ENCODE results near the gene HOXB9. TPM values are rescaled to one million over a fixed set of nuclear protein-coding genes. Genes with fewer than 3 reads are reported as not detected.

Gene HOXB9
- total RNA-seq, 1 donor from 2014 or later, result 14.5 TPM

DNA sequence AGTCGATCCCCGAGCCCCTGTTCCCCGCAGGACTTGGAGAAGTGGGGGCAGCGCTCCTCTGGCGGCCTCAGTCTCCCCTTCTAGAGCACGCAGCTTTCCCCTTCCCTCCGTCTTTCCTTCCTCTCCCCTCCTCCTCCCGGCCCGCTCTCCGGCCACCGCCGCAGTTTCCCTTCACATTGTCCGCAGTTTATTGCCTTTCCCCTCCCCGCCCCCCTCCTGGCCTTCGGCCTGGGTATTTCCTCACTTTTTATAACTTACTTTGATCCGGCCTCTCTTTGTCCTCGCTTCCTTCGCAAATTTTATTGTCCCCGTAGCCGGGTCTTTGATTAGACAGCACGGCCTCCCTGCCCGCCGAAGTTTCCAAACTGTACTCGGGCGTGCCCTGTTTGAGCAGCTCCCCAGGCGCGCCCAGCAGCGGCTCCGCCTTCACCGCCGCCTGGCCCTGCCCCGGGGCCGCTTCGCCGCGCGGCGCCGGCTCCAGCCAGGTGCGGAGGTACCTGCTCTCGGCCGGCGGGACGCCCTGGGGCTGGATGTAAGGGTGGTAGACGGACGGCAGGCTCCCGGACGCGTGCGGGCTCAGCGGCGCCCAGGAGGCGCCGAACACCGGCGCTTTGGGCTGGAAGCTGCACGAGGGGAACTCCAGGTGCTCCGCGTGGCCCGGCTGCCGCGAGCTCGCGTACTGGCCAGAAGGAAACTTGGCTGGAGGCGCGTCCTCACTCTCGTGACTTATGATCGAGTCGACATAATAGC, 488 bp downstream of the HOXB9 start:
- DNase-seq (ENCODE audit: extremely low read depth, low read depth, low spot score), result no peak

GRCh38 chr17:48624544-48625494, 1.3 kb downstream of the HOXB9 start:
- no peak for DNase-seq (ENCODE audit: extremely low read depth, low read depth, low spot score)

DNA sequence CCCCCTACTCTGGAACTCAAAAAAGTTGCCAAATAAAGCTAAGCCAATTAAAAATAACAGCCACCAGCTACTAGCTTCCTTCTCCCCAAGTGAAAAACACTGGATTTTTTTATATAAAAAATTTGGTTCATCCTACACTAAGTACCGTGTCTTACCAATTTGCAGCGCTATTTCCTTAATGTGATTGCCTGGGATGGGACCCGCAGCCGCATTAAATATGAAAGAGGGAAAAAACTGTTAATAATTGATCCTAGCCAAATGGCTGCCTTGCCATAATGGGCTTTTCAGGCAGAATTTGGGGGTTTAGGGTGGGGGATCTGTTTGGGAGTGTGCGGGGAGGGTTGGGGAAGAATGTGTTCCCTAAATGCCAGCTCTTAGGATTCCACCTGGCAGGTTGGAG, 2.0 kb downstream of the HOXB9 start:
- no peak for DNase-seq (ENCODE audit: extremely low read depth, low read depth, low spot score)

GRCh38 chr17:48623583-48623982, 2.6 kb downstream of the HOXB9 start:
- no peak for DNase-seq (ENCODE audit: extremely low read depth, low read depth, low spot score)

DNA sequence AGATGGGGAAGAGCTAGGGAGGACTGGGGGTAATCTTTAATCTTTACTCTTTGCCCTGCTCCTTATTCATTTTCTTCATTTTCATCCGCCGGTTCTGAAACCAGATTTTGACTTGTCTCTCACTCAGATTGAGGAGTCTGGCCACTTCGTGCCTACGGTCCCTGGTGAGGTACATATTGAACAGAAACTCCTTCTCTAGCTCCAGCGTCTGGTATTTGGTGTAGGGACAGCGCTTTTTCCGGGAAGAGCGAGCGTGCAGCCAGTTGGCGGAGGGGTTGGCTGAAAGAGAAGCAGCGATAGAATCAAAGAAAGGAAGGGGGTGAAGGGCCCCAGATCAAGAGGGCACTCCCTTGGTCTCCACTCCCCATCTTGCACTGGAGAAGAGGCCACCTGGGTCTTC, 3.3 kb downstream of the HOXB9 start:
- no peak for DNase-seq (ENCODE audit: extremely low read depth, low read depth, low spot score)

GRCh38 chr17:48621410-48622392, 4.5 kb downstream of the HOXB9 start:
- no peak for DNase-seq (ENCODE audit: extremely low read depth, low read depth, low spot score)

GRCh38 chr17:48620461-48621139, 5.6 kb downstream of the HOXB9 start:
- no peak for DNase-seq (ENCODE audit: extremely low read depth, low read depth, low spot score)

- no peak for DNase-seq (ENCODE audit: extremely low read depth, low read depth, low spot score)
Measured at GRCh38 chr17:48619826-48620449, 6.2 kb downstream of the HOXB9 start.

DNA sequence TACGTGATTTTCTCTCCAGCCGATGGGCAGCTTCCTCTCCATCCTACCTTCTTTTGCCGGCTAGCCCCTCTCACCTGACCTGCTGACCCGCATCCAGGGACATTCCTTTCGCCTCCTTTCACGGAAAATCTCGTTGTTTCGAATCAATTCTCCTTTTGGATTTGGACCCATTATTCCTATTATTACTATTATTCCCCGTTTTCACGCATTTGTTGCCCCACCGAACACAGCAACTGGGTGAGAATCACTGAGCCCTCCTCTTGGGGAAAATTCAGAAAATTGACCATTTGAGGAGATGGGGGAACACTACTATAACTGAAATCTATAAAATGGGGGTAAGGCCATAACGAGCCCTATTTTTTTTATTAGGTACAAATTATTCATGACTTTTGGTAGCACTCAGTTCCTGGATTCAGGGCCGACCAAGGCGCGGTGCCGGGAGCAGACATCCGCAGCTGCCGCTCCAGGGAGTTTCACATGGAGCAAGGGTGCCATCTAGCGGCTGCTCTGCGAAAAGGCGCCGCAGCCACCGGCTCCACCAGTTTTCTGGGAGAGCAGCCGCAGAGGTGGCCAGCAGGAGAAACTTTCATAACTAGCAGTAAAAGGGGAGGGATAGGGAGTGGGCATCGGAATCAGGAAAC, 7.8 kb downstream of the HOXB9 start:
- DNase-seq (ENCODE audit: extremely low read depth, low read depth, low spot score), result no peak

- no peak for DNase-seq (ENCODE audit: extremely low read depth, low read depth, low spot score)
Measured at GRCh38 chr17:48617471-48618255, 8.5 kb downstream of the HOXB9 start.

DNA sequence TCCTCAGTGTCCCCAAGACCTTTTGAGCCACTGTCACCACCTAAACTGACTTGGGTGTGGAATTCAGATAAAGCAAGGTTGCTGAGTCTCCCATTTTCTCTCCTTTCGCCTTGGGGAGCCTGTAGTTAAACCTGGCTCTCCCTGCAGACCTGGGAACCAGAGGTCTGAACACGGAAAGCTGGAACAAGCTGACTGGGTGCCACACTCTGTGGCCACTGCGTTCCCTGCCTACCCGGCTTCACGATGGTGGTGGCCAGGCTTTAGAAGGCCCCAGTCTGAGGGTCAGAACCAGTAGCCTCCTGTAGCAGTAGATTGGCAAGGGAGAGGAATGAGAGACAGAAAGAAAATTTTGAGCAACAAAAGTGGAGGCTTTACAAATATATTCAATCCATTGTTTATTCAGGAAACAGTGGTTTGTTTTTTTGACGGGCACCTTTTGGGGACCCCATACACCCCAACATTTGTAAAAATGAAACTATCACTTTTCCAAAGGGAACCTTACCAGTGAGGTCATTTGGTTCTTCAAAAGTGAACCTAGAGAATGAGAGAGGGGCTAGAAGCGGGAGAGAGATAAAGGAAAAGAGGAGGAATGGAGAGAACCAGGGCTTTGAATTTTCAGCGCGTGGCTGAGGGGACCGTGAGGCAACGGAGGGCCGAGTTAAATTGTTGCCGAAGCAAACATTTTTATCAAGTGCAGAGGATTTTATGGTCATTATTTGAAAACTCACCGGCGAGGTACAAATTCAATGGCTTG, 9.3 kb downstream of the HOXB9 start:
- no peak for DNase-seq (ENCODE audit: extremely low read depth, low read depth, low spot score)

DNA sequence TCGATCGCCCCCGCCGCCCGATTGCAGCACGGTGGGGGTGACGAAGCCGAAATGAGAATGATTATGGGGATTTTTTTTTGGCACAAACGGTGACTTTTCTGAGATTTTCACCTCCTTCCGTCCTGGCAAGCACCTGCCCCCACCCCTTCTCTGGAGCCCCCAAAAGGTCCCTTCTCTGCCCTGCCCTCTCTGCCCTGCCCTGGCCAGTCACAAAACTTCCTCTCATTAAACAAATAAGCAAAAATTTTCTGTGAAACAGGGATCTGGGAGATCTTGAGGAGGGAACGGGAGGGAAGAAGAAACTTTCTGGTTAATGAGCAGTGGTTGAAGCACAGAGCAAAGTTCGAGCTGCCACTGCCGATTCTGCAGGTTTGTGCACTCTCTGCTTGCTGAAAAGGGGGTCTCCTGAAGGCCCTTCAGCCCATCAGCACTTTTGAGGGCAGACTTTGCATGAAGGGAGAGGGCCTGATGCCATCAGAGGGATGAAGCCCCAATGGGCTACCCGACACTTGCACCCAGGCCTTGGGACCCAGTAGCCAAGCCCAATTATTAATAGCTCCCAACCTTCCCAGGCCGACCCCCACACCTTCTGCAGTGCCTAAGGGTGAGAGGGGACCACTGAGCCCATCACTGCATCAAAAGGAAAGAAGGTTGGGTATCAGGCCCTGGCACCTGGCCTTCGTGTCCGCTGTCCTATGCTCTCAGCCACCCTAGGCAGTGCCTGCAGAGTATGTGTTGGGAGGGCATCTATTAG, 10.0 kb downstream of the HOXB9 start:
- DNase-seq (ENCODE audit: extremely low read depth, low read depth, low spot score), result no peak

DNA sequence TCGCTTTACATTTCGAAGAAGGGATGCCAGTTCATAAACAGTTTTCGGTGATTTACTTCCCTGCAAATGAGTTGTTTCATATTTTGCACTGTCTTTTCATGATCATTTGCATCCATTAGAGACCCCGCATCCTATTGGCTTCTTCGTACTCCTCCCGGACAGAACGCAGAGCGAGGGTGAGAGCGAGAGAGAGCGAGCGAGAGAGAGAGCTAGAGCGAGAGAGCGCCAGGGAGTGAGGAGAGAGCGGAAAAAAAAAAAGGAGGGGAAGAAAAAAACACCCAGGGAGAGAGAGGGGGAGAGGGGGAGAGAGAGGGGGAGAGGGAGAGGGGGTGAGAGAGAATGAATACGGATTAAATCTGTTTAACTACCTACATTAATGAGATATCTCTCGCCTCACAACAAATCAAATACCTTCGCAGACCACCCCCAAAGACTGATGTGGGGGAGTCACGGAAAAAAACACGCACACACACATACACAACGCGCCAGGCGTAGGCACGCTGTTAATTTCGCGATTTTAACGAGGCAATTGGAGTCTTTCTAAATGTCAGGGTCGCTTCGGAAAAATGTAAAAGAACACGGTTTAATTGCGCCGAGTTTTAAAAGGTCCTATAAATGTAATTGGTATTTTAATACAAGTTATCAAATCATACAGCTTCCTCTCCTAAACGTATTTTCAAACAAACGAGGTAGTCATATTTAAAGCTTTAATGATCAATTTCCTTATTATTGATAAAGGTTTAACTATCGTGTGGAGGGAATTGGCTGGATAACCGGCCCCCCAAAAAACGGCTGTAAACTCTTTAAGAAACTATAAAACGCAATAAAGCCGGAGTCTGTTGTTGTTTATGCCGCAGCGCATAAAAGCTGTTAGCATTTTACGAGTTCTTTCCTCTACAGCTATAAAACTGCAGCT, 10.9 kb downstream of the HOXB9 start, which contains the start of gene HOXB8:
TSS of gene HOXB8 (minus strand) at position 246 of the 916 bp plus-strand sequence. CDS start 588 bp downstream, outside the sequence.
- DNase-seq (ENCODE audit: extremely low read depth, low read depth, low spot score), result no peak

DNA sequence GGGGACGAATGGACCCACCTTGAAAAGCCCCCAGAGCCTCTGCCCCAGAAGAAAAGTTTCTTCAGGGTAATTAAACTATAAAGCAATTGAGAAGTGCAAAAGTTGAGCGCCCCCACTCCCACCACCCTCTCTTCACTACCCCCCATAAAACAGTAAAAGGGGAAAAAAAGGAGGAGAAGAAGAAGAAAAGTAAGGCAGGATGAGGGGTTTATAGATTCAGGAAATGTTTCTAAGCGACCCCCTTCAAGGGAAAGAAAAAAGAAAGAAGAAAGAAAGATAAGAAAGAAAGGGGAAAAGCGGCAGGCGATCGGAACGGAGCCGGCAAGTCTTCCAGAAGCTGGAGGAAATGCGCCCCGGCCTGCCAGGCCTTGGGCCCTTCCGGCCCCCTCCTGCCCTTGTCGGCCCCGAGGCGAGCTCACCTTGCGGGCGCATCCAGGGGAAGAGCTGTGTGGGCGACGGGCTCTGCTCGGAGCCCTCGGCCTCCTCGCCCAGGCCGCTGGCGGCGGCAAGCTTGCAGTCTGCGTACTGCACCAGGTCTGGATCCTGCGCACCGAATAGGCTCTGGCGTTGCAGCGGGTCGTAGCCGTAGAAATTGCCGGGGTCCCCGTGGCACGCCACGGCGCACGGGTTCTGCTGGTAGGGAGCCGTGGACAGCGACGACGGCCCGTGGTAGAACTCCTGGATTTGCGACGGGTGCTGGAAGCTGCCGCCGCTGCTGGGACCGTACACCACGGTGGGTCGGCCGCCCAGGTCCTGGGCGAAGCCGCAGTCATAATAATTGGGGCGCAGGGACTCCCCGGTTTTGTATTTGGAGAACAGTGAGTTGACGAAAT, 12.1 kb downstream of the HOXB9 start:
- DNase-seq (ENCODE audit: extremely low read depth, low read depth, low spot score), result no peak

All from glomerular endothelial cell (primary cell).